Cerebellar nuclear complex (tissue), 1 donor: Measurements from ENCODE around the gene SMO.
"Not testable (repeated sequence)": the region's sequence is repeated elsewhere in the genome, so short reads cannot be mapped to it uniquely, and the experiment has no call there.

Experiments used
- DNase-seq, 2 experiments: peaks; one replicate each; lab custom pipeline; 2025; lab: John Stamatoyannopoulos, UW

The SMO gene

GRCh38 chr7:129238546-129238945 lies 50.1 kb downstream of the SMO start:
- DNase-seq: no peak

- DNase-seq: no peak
These were observed 51.8 kb downstream of the SMO start for GRCh38 chr7:129240119-129240820.

- DNase-seq: no peak
These were observed 55.8 kb downstream of the SMO start for GRCh38 chr7:129244220-129244619.

GRCh38 chr7:129245533-129245932 lies 57.1 kb downstream of the SMO start:
- no peak for DNase-seq

- no peak for DNase-seq
These were observed 58.7 kb downstream of the SMO start for GRCh38 chr7:129247087-129247486.

DNA sequence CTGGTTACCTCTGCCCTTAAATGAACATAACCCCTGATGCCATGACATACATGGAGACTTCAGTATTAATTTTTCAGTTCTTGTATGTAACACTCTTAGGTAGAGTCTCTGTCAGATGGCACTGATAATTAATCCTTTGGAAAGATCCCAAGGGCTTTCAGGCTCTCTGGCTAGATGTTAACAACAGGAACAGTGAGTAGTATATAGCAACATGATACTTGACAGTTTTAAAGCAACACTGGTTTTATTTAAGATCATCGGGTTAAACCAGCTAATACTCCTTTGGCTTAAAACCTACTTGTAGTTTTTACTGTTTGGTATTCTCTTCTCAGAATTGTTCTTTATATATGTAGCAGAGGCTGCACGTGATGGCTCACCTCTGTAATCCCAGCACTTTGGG lies 63.7 kb downstream of the SMO start:
- no peak for DNase-seq

DNA sequence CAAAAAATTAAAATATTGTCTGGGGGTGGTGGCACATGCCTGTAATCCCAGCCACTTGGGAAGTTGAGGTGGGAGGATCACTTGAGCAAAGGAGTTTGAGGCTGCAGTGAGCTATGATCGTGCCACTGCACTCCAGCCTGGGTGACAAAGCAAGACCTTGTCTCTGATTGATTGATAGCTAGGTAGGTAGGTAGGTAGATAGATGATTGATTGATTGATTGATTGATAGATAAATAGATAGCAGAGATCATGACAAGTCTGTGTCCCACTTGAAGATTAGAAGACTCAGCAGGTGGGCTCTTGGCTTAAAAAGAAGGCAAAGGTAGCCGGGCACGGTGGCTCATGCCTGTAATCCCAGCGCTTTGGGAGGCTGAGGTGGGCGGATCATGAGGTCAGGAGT lies 64.2 kb downstream of the SMO start:
- DNase-seq: not testable (repeated sequence)

DNA sequence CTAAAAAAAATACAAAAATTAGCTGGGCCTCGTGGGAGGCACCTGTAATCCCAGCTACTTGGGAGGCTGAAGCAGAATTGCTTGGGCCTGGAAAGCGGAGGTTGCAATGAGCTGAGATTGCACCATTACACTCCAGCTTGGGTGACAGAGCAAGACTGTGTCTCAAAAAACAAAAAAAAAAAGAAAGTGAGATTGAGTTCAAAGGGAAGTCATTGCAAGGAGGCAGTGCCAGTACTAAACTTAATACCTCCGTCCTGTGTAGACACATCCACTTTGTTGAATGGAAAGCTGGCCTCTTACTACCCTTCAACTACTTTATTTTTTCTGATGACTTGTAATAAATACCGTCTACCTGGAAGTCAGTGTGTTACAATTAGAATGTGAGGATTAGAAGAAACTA lies 67.4 kb downstream of the SMO start:
- no peak for DNase-seq

DNA sequence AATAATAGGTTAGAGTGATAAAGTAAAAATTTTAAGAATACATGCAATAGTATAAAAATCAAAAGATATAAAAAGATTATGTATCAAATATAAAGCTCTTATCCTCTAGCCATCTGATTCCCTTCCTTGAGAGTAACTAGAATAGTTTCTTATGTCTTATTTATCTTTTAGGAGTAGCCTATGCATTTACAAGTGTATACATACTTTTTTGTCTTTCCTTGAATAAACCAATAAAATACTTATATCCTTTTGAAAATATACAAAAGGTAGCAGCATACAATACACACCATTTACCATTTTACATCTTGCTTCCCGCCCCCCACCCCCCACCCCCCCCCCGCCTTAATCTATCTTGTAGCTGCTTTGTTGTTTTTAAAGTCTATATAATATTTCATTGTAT lies 67.8 kb downstream of the SMO start:
- no peak for DNase-seq

DNA sequence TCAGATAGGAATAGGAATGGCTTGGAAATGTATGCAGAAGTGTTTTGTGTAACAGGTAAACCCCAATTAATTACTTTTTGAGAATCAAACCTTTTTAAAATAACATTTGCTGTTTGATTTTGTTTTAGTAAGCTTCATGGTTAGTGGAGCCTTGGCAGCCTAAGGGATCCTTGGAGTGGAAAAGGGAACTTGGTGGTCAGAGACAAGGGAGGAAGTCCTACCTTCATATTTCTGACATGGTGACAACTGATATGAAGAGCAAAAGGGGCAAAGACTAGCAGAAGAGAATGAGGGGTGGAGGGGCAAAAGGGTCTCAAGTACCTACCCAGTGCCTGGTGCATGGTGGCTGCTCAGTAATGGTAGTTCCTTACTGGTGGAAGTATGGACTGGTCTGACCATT lies 68.7 kb downstream of the SMO start:
- no peak for DNase-seq

GRCh38 chr7:129258649-129259389 lies 70.4 kb downstream of the SMO start:
- DNase-seq: no peak

DNA sequence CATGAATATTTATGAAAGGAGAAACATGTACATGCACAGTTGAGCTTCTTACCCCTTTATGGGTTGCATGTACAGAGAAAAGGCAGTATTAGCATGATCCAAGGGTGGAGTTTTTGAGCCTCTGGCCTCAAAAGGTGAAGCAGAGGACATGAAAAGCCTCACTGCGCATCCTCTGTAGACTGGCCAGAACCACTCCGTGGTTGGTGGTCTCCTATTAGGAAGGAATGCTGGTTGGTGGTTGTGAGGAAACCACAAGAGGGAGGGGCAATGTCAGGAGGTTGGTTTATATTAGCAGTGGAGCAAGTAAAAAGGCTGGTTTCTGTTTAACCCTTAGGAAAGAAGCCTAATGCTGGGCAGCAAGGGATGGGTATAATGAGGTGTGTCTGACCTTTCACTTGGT lies 73.9 kb downstream of the SMO start:
- DNase-seq: no peak
